K562 (cell line): ENCODE results near the gene LIG3. TPM values are rescaled to one million over a fixed set of nuclear protein-coding genes. Genes with fewer than 3 reads are reported as not detected.

ENCODE experiments used
- ARNT ChIP-seq, 2 experiments: fragments of 450-650 bp; IDR thresholded peaks; 2 replicates each; pipeline ENCODE4 v1.6.1; 2016; ENCODE audit warnings: mild to moderate bottlenecking in 1 of 2
- CCAR2 ChIP-seq: fragments of 200-400 bp; formaldehyde crosslinking; IDR thresholded peaks from 2 replicates; pipeline ENCODE4 v1.6.1; 2017; ENCODE audit warnings: mild to moderate bottlenecking, low read depth, low read length
- GATAD2B ChIP-seq: fragments of 450-650 bp; IDR thresholded peaks from 2 replicates; pipeline ENCODE4 v1.6.1; 2017; ENCODE audit warnings: mild to moderate bottlenecking, borderline replicate concordance
- HDAC2 ChIP-seq: fragments of 450-650 bp; IDR thresholded peaks from 2 replicates; pipeline ENCODE4 v1.6.1; 2016; ENCODE audit warnings: mild to moderate bottlenecking
- IFI16 ChIP-seq: fragments of 250-450 bp; sonication (Bioruptor Pico); IDR thresholded peaks from 2 replicates; pipeline ENCODE4 v2.1.2; 2022; ENCODE audit warnings: mild to moderate bottlenecking, inconsistent platforms
- JUNB ChIP-seq: fragments of 450-650 bp; formaldehyde crosslinking; conservative IDR thresholded peaks from 2 replicates; pipeline ENCODE4 v1.4.0; 2020; ENCODE audit warnings: mild to moderate bottlenecking
- NCOR1 ChIP-seq: fragments of 450-650 bp; IDR thresholded peaks from 2 replicates; pipeline ENCODE4 v1.6.1; 2016; ENCODE audit warnings: mild to moderate bottlenecking, moderate library complexity
- RFX7 ChIP-seq: fragments of 250-450 bp; sonication (Bioruptor Pico); IDR thresholded peaks from 2 replicates; pipeline ENCODE4 v1.5.1; 2021; ENCODE audit warnings: mild to moderate bottlenecking
- ZBTB33 ChIP-seq: sonication (generic); formaldehyde crosslinking; IDR thresholded peaks from 2 replicates; pipeline ENCODE4 v1.8.1; 2023; ENCODE audit warnings: mild to moderate bottlenecking, missing genetic modification reagents
- ZNF445 ChIP-seq: fragments of 250-450 bp; sonication (Bioruptor Pico); IDR thresholded peaks from 2 replicates; pipeline ENCODE4 v1.4.0; 2020; ENCODE audit warnings: low read depth, mild to moderate bottlenecking, moderate library complexity
- ZNF584 ChIP-seq: fragments of 200-800 bp; sonication (Bioruptor generic); IDR thresholded peaks from 2 replicates; pipeline ENCODE4 v1.6.1; 2016; ENCODE audit warnings: low read depth, mild to moderate bottlenecking, missing genetic modification characterization, missing compliant biosample characterization
- polyA plus RNA-seq, 8 experiments: library from polyadenylated mRNA; depleted of rRNA in 4 of 8; stranded (reverse) in 5 of 8; unstranded in 3 of 8; fragments of >200 nt; fragmentation: Nextera tagmentation in 2 of 8; fragmentation: Illumina TruSeq in 1 of 8; extraction: Ambion mirVana in 2 of 8; extraction: Trizol in 1 of 8; gene quantifications; 2 replicates each; pipeline versions ENCODE4 v1.2.1 to v1.2.3, GENCODE V29; 2011 to 2014; ENCODE audit warnings: inconsistent platforms in 1 of 8, missing spikeins in 1 of 8
- total RNA-seq, 7 experiments: library from RNA; depleted of rRNA in 6 of 7; stranded (reverse); fragments of >200 nt in 6 of 7; fragmentation: Illumina TruSeq in 2 of 7; extraction: Trizol in 2 of 7; gene quantifications; 2 replicates each; pipeline versions ENCODE4 v1.2.1 to v1.2.3, GENCODE V29; 2011 to 2021; ENCODE audit warnings: low replicate concordance in 1 of 7
- TF ChIP-seq, protein P1 (sequence below): IDR thresholded peaks from 3 replicates; pipeline ENCODE4 v1.6.1; 2011; ENCODE audit warnings: borderline replicate concordance, mild to moderate bottlenecking; ENCODE audit not compliant: insufficient read length, insufficient read depth
- TF ChIP-seq, protein P2 (sequence below): fragments of 450-650 bp; IDR thresholded peaks from 2 replicates; pipeline ENCODE4 v1.6.1; 2016; ENCODE audit warnings: mild to moderate bottlenecking, moderate library complexity

LIG3 gene
- total and polyA plus RNA-seq, 9 of the 15 experiments (the other 6 are each of a cell fraction or from before 2014, with no cell fraction given): 7.6 to 75.0 (median 43.0) TPM

DNA sequence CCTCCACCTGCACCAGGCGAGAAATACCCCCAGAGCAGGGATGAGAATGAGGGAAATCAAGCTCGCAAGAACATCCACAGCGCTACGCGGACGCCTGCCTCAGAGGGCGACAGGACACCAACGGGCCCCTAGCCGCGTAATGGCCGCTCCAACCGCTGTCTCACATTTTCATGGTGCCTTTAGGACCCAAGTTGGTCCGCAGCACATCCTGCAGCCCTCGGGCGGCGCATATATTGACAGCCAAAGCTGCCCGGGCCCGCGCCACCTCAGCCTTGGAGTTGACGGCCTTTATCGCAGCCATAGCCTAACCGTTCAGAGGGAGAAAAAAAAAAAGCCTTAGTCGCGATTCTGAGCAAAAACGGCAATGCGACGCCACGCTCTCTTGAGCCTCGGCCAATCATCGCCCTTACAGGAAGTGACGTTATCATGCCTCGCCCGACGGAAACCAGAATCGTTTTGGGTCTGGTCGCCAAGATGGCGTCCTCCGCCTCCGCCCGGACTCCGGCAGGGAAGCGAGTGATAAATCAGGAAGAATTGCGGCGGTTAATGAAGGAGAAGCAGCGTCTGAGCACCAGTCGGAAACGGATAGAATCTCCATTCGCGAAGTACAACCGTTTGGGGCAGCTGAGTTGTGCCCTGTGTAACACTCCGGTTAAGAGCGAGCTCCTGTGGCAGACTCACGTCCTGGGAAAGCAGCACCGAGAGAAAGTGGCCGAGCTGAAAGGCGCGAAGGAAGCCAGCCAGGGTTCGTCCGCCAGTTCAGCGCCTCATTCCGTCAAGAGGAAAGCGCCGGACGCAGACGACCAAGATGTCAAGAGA is 19.0 kb upstream of the LIG3 start, which contains the start of the genes CCT6B and ZNF830 (continued):
- TF ChIP-seq RFX7 (CRISPR knock-in tag) (no peak), IFI16 (CRISPR knock-in tag) (no peak), ZBTB33 (CRISPR knock-in tag) (no peak), HDAC2 (peak; percentile 95), GATAD2B (no peak), NCOR1 (no peak), ZNF584 (CRISPR knock-in tag) (no peak), ZNF445 (CRISPR knock-in tag) (no peak), CCAR2 (no peak), ARNT (IDR thresholded peaks at IDR 0.05) (no peak; a peak in 1 of 4 replicates), JUNB (CRISPR knock-in tag) (no peak)
- TF ChIP-seq, protein P1, sequence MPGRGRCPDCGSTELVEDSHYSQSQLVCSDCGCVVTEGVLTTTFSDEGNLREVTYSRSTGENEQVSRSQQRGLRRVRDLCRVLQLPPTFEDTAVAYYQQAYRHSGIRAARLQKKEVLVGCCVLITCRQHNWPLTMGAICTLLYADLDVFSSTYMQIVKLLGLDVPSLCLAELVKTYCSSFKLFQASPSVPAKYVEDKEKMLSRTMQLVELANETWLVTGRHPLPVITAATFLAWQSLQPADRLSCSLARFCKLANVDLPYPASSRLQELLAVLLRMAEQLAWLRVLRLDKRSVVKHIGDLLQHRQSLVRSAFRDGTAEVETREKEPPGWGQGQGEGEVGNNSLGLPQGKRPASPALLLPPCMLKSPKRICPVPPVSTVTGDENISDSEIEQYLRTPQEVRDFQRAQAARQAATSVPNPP: no peak
- TF ChIP-seq, protein P2, sequence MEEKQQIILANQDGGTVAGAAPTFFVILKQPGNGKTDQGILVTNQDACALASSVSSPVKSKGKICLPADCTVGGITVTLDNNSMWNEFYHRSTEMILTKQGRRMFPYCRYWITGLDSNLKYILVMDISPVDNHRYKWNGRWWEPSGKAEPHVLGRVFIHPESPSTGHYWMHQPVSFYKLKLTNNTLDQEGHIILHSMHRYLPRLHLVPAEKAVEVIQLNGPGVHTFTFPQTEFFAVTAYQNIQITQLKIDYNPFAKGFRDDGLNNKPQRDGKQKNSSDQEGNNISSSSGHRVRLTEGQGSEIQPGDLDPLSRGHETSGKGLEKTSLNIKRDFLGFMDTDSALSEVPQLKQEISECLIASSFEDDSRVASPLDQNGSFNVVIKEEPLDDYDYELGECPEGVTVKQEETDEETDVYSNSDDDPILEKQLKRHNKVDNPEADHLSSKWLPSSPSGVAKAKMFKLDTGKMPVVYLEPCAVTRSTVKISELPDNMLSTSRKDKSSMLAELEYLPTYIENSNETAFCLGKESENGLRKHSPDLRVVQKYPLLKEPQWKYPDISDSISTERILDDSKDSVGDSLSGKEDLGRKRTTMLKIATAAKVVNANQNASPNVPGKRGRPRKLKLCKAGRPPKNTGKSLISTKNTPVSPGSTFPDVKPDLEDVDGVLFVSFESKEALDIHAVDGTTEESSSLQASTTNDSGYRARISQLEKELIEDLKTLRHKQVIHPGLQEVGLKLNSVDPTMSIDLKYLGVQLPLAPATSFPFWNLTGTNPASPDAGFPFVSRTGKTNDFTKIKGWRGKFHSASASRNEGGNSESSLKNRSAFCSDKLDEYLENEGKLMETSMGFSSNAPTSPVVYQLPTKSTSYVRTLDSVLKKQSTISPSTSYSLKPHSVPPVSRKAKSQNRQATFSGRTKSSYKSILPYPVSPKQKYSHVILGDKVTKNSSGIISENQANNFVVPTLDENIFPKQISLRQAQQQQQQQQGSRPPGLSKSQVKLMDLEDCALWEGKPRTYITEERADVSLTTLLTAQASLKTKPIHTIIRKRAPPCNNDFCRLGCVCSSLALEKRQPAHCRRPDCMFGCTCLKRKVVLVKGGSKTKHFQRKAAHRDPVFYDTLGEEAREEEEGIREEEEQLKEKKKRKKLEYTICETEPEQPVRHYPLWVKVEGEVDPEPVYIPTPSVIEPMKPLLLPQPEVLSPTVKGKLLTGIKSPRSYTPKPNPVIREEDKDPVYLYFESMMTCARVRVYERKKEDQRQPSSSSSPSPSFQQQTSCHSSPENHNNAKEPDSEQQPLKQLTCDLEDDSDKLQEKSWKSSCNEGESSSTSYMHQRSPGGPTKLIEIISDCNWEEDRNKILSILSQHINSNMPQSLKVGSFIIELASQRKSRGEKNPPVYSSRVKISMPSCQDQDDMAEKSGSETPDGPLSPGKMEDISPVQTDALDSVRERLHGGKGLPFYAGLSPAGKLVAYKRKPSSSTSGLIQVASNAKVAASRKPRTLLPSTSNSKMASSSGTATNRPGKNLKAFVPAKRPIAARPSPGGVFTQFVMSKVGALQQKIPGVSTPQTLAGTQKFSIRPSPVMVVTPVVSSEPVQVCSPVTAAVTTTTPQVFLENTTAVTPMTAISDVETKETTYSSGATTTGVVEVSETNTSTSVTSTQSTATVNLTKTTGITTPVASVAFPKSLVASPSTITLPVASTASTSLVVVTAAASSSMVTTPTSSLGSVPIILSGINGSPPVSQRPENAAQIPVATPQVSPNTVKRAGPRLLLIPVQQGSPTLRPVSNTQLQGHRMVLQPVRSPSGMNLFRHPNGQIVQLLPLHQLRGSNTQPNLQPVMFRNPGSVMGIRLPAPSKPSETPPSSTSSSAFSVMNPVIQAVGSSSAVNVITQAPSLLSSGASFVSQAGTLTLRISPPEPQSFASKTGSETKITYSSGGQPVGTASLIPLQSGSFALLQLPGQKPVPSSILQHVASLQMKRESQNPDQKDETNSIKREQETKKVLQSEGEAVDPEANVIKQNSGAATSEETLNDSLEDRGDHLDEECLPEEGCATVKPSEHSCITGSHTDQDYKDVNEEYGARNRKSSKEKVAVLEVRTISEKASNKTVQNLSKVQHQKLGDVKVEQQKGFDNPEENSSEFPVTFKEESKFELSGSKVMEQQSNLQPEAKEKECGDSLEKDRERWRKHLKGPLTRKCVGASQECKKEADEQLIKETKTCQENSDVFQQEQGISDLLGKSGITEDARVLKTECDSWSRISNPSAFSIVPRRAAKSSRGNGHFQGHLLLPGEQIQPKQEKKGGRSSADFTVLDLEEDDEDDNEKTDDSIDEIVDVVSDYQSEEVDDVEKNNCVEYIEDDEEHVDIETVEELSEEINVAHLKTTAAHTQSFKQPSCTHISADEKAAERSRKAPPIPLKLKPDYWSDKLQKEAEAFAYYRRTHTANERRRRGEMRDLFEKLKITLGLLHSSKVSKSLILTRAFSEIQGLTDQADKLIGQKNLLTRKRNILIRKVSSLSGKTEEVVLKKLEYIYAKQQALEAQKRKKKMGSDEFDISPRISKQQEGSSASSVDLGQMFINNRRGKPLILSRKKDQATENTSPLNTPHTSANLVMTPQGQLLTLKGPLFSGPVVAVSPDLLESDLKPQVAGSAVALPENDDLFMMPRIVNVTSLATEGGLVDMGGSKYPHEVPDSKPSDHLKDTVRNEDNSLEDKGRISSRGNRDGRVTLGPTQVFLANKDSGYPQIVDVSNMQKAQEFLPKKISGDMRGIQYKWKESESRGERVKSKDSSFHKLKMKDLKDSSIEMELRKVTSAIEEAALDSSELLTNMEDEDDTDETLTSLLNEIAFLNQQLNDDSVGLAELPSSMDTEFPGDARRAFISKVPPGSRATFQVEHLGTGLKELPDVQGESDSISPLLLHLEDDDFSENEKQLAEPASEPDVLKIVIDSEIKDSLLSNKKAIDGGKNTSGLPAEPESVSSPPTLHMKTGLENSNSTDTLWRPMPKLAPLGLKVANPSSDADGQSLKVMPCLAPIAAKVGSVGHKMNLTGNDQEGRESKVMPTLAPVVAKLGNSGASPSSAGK: no peak; the same call in 1 of the 2 replicates
